ENCODE data around the gene POLD2.

The POLD2 gene

GRCh38 chr7:44079331-44080021 is 43.9 kb downstream of the POLD2 start:
- no peak for DNase-seq

- no peak for DNase-seq
These were observed 44.8 kb downstream of the POLD2 start for GRCh38 chr7:44078521-44078920.

- no peak for DNase-seq
These were observed 45.7 kb downstream of the POLD2 start for GRCh38 chr7:44077681-44078091.

DNA sequence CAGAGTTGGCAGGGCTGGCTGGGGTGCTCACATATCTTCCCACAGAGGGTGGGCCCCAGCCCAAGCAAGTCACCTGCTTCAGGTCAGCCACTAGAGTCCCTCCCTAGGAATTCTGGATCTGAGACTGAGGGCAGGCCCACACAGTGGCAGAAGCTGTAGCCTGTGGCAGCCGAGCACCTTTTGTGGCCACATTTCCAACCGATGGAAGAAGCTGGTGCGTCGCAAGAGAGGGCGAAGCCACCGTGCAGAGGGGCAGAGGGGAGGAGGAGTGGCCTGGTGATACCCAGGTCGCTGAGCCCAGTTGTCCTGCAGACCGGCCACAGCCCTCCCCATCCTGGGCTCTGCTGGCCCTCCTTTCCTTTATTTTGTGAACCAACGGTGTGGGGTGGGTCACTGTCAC is 46.3 kb downstream of the POLD2 start:
- DNase-seq: no peak

DNA sequence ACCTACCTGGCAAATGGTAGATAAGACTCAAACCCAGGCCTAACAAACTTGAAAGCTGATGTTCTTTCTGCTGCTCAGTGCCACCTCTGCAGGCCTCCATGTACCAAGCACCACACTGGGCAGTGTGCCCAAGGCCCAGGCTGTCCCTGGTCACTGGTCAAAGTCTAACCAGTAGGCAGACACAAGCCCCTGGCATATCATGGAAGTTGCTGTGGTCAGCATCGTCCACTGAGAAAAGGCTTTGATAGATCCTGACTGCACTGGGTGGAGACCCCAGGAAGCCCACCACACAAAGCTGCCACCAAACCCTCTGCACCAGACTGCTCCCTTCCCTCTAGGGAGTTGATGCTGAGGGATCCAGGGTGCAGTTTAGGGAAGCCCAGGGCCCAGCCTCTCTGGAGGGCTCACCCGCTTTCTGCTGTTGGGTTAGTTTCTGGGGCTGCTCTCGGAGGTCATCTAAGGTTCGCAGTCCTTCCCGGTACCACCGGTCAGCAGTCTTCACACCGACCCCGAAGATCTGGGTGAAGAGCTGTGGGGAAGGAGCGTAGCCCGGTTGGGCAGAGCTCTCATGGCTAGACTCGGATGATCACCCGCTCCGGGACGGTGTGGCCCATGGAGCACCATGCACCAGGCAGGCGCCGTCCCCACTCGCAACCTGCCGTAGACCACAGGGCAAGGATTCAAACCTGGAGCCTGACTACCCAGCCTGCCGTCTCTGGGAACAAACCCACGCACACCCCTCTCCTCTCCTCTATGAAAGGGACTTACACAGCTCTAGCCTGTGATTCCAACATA is 47.0 kb downstream of the POLD2 start:
- DNase-seq: no peak

GRCh38 chr7:44075296-44076075 is 47.9 kb downstream of the POLD2 start:
- DNase-seq: no peak

- no peak for DNase-seq
These were observed 49.0 kb downstream of the POLD2 start for GRCh38 chr7:44074349-44074695.

DNA sequence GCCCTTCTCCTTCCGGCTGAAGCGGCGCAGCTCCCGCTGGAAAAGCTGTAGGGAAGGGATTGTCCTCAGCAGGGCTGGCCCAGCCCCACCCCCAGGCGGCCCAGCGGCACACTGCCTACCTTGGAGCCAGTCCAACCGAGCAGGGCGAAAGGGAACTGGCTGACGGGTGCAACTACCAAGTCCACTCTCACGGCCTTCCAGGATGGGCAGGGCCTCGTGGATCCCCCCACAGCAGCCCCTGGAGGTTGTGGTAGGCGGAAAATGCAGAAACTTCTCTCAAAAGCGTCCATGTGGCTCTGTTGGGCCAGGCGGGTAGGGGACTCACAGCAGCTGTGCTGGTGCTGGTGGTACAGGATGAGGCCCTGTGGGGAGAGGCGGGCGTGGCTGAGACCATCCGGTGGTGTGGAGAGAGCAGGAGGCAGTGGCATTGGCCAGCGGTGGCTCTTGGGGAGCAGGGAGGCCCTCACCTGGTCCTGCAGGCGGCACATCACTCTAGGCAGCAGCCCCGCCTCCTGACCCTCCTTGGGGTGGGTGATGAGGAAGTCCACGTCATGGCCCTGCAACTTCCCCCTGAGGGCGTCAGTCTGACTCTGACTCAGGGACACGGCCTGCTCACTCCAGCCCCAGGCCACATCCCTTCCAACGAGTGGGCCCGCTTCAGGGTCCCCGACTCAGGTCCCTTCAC is 49.5 kb downstream of the POLD2 start:
- DNase-seq: no peak

DNA sequence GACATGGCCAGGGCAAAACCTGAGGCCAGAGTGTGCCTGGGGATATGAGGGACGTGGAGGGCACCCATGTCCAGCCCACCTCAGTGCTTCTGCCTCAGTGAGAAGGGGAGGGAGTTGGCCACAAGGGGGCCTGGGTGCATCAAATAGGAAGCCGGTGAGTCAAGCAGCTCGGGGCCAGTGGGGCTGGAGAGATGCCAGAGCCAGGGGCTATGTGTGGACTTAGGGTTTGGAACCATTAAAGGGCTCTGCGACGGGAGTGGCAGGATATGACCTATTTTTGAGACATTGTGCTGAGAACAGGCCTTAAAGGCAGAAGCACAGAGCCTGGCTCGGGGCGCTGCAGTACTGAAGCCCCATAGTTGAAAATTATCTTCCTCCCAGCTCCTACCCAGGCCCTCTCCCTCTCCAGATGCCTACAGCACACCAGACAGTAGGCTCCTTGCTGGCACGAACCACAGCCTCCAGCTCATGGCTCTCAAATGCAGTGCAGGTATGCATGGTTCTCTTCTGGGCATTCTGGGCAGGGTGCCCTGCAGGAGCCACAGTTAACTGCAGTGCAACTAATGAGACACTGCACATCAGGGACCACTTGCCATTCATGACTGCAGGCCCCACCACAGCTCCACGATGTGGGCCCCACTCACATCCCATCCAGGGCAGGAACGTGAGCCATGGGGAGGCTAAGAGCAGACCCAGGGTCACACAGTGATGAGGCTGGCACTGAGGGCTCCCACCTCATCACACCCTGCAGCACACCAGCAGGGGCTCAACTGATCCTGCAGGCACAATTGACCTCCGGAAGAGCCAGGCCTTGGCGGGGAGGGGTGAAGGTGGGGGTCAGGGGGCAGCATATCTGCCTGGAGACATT is 50.8 kb downstream of the POLD2 start:
- peak; percentile 81 for DNase-seq

- no peak for DNase-seq
These were observed 51.5 kb downstream of the POLD2 start for GRCh38 chr7:44071726-44072363.

GRCh38 chr7:44068054-44068453 is 55.3 kb downstream of the POLD2 start:
- DNase-seq: peak; percentile 26

DNA sequence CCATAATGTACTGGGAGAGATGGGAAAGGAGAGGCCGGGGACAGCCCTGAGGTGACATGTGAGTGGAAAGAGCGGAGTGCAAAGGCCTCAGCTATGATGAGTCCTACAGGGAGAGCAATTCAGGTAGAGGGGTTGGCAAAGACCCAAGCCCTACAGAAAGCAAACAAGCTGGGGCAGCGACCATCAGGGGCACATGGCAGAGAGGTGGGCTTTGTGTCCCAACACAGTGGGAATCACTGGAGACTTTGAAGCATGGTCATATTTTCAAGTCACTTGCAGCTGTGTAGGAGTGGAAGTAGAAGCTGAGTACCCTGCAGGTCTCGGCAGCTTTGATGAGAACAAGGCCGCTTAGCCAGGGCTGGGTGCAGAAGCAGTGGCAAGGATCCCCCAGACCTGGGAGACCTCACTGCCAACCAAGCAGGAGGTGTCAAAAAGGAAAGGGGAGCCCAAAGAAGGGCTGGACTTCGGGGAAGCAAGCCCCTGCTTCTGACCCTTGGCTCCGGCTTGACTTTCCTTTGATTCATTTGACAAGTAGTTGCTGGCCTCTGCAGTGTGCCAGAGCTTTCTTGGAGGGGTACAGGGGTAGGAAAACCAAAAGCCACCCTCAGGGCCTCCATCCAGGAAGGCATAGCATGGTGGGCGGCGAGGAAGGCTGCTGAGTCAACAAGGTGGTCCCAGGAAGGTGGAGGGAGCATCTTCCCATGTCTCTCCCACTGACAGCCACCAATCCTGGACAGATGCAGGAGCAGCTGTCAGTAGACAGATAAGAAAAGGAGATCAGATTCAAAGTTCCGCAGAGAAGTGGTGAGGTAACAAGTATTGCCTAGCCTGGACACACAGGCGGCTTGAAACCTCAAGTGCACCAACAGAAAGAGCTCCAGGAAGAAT is 56.0 kb downstream of the POLD2 start:
- DNase-seq: peak; percentile 19

DNA sequence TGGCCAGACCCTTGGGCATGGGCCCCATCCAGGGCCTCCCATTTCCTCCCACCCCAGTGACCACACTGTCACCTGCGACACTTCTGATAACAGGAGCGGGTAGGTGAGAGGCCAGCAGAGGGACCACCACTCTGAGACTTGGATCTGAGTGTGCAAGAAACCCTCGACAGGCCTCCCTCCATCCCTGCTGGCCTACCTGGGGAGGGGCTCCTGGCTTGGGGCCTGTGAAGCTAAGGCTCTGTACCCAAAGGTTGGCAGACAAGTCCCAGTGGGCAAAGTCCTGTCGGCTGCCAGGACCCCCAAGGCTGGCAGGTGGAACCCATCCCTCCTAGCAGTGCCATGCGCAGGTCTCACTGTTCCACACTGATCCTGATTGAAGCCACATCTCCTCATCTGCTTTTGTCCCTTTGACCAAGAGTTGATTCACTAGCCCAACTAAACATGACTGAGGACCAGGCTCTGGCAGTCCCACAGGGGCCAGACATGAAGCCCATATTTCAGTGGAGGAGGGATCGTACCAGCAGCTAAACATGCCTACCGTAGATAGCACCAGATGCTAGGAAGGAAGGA is 56.8 kb downstream of the POLD2 start:
- no peak for DNase-seq

DNA sequence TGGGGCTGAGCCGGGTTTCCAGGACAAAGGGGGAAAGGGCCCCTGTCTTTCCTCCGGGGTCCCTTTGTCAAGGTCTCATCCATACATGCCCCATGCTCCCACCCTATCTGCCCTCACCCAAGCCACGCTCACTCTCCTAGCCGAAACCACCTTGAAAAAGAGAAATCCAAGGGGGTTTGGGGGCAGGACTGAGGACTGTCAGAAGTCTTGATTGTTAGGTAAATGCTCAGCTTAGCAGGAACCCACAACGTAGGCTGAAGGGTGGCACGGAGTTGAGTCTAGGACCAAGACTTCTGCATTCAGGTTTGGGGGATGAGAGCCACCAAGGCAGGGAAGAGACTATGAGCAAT is 57.3 kb downstream of the POLD2 start:
- DNase-seq: no peak

DNA sequence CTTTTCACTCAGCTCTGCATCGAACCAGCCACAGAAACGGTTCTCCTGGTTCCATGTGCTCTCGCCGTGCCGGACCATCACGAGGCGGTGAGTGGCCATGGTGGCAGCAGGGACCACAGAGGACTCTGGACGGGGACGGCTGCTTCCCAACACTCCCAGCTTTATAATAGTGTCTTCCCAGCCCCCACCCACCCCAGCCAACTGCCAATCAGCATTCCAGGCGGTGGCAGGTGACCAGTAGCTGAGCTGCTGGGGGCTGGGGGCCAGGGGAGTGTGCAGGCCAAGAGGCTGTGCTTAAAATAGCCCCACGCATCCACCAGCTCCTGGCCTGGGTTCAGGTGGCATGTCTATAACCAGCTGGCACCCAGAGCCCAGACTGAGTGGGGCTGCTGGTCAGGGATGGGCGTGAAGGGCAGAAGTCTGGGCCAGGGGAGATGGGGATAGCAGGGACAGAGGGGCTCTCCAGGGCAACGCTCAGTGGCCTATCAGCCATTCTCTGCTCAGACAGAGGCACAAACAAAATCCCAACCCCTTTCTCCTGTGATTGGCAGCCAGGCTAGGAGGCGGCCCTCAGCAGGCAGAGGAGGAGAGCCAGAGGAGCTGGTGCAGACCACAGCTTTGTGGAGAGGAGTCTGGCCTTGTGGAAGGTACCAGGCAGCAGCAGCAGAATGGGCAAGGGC is 57.8 kb downstream of the POLD2 start, which contains the start of gene PGAM2:
TSS of gene PGAM2 (minus strand) at position 137 of the 680 bp plus-strand sequence. CDS start at position 99, 38 bp downstream.
- peak; percentile 27 for DNase-seq

- no peak for DNase-seq
These were observed 58.4 kb downstream of the POLD2 start for GRCh38 chr7:44064791-44065430.
